Measurements from ENCODE around the gene ENO4.

The ENO4 gene

DNA sequence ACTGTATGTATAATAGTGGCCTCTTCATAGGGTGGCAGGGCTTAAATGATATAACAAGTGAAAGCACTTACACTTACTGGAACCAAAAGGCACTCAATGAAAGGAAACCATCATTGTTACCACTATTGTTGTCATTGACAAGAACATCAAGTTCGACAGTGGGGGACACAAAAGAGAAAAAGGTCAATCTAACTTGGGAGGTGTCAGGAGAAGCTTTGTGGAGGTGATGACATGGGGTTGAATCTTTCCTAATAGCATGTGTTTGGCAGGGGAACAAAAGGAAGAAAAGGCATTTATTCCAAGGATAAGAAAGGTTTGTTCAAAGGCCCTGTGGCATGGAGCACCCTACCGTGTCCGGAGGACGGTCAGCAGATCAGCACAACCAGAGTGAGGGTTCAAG is 18.2 kb upstream of the ENO4 start:
- no peak overlapping the region for H2BK5ac ChIP-seq (ENCODE audit: low read depth, low read length, poor library complexity)
- H2BK12ac ChIP-seq (ENCODE audit: low read length), result no peak overlapping the region
- H3K36me3 ChIP-seq (ENCODE audit: control insufficient read depth in 1 of 2, insufficient read depth in 2 of 2, low read length in 2 of 2), result no peaks in the 10 kb centered on the region
- no peak overlapping the region for H3K4me3 ChIP-seq (ENCODE audit: low read depth, low read length)
- H3K27me3 ChIP-seq (ENCODE audit: insufficient read depth, low read length), result no peaks in the 10 kb centered on the region
- H3K79me2 ChIP-seq (ENCODE audit: control insufficient read depth, insufficient read depth, low read length, poor library complexity), result no peaks in the 10 kb centered on the region
- no peak overlapping the region for H3K18ac ChIP-seq (ENCODE audit: low read length)
- no peak overlapping the region for H3K14ac ChIP-seq (ENCODE audit: low read length)
- no peaks in the 10 kb centered on the region for H3K79me1 ChIP-seq (ENCODE audit: low read length)
- H2BK120ac ChIP-seq (ENCODE audit: insufficient read depth, low read length, poor library complexity), result no peak overlapping the region
- no peak for DNase-seq
- no peak overlapping the region for H2AFZ ChIP-seq (ENCODE audit: insufficient read depth, low read length, poor library complexity)
- H3K4me2 ChIP-seq (ENCODE audit: low read length), result no peak overlapping the region
- H4K91ac ChIP-seq (ENCODE audit: low read depth, low read length), result no peak overlapping the region
- peaks cover 0 to 2% of the 10 kb centered on the region in 2 experiments for H3K4me1 ChIP-seq (ENCODE audit: control insufficient read depth in 1 of 2, insufficient read depth in 2 of 2, low read length in 2 of 2)
- H2AK5ac ChIP-seq (ENCODE audit: low read length), result no peak overlapping the region
- no peak overlapping the region for H3K4ac ChIP-seq (ENCODE audit: low read depth, low read length)
- H3K9me3 ChIP-seq (ENCODE audit: insufficient read depth, low read depth, low read length), result no peaks in the 10 kb centered on the region
- H4K12ac ChIP-seq (ENCODE audit: low read depth, low read length), result no peak overlapping the region
- no peak overlapping the region for H3K27ac ChIP-seq (ENCODE audit: low read depth, low read length)
- no CpG with 5 or more reads among the region's 4 CpGs for WGBS (ENCODE audit: extremely low coverage, insufficient coverage, insufficient read length)
- H3K23ac ChIP-seq (ENCODE audit: low read length), result no peak overlapping the region
- H4K8ac ChIP-seq (ENCODE audit: low read depth, low read length), result no peak overlapping the region
- H3K9ac ChIP-seq (ENCODE audit: low read length), result no peak overlapping the region

DNA sequence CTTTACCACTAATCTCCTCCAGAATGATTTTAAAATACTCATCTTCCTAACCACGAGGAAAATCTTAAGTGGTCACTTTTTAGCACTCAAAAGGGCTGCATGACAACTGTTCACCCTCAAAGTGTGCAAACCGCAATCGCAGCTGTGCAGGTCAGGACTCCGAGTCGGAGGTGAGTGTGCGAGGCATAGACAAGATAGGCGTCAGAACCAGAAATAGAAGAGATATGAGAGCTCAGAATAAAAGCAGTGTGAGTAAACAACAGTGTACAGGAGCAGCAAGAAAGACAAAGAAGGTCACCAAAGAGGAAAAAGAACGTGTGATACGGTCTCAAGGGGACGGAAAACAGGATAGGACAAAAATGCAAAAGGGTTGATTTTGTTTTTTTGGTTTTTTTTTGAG is 17.5 kb upstream of the ENO4 start:
- Histone ChIP-seq H3K79me1 (ENCODE audit: low read length) (no peaks in the 10 kb centered on the region), H2AFZ (ENCODE audit: insufficient read depth, low read length, poor library complexity) (no peak overlapping the region), H4K8ac (ENCODE audit: low read depth, low read length) (no peak overlapping the region), H3K4me3 (ENCODE audit: low read depth, low read length) (no peak overlapping the region), H2BK12ac (ENCODE audit: low read length) (no peak overlapping the region), H3K18ac (ENCODE audit: low read length) (no peak overlapping the region), H3K4me2 (ENCODE audit: low read length) (no peak overlapping the region), H3K9ac (ENCODE audit: low read length) (no peak overlapping the region), H3K79me2 (ENCODE audit: control insufficient read depth, insufficient read depth, low read length, poor library complexity) (no peaks in the 10 kb centered on the region), H3K14ac (ENCODE audit: low read length) (no peak overlapping the region), H3K27me3 (ENCODE audit: insufficient read depth, low read length) (no peaks in the 10 kb centered on the region), H4K12ac (ENCODE audit: low read depth, low read length) (no peak overlapping the region), H3K4ac (ENCODE audit: low read depth, low read length) (no peak overlapping the region), H3K36me3 (ENCODE audit: control insufficient read depth in 1 of 2, insufficient read depth in 2 of 2, low read length in 2 of 2) (no peaks in the 10 kb centered on the region), H3K4me1 (ENCODE audit: control insufficient read depth in 1 of 2, insufficient read depth in 2 of 2, low read length in 2 of 2) (peaks cover 0 to 2% of the 10 kb centered on the region in 2 experiments), H2AK5ac (ENCODE audit: low read length) (no peak overlapping the region), H3K23ac (ENCODE audit: low read length) (no peak overlapping the region), H3K9me3 (ENCODE audit: insufficient read depth, low read depth, low read length) (no peaks in the 10 kb centered on the region), H2BK120ac (ENCODE audit: insufficient read depth, low read length, poor library complexity) (no peak overlapping the region), H3K27ac (ENCODE audit: low read depth, low read length) (no peak overlapping the region), H2BK5ac (ENCODE audit: low read depth, low read length, poor library complexity) (no peak overlapping the region), H4K91ac (ENCODE audit: low read depth, low read length) (no peak overlapping the region)
- no CpG with 5 or more reads among the region's 10 CpGs for WGBS (ENCODE audit: extremely low coverage, insufficient coverage, insufficient read length)
- no peak for DNase-seq

DNA sequence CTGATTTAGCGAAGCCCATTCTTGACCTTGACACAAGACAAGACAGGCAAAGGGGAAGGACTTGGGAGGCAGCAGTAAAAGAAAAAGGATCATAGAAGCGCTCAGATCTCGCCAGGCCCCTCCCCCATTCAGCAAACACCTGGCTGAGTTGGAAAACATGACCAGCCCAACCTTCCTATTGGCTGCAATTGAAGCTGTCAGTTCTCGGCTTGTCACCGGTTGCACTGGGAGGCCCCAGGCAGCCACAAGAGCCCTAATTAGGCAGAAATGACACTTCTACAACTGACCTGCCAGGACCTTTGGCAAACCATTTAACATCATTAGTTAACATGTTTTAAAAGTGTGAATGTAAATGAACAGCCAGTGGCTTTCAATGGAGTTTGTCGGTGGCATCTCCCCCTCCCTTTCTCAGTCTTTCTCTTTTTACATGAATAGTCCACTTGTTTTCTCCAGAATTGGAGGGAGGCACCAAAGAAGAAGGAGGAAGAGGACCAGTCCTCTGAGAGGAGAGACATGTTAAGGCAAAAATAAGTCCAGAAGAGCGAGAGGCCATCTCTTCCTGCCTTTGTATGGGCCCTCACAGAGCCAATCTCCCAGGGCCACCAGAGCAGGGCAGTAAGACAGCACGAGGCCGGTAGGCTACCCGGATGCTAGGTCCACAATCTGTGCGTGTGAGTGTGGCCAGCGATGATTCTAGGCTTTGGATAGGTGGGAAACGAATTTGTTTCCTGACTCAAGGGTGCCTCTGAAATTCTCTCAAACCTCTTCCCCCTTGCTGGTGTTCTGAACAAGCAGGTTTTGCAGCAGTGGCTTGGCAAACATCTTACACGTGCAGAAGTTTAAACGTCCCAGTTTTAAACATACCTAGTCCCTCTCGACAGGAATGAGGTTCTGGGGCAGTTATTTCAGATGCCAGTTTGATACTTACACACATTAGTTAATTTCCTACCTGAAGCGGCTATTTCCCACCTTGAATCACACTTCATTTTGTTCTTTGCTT is 15.0 kb upstream of the ENO4 start:
- DNase-seq, result no peak
- Histone ChIP-seq H3K79me2 (ENCODE audit: control insufficient read depth, insufficient read depth, low read length, poor library complexity) (no peaks in the 10 kb centered on the region), H3K9ac (ENCODE audit: low read length) (no peak overlapping the region), H2BK5ac (ENCODE audit: low read depth, low read length, poor library complexity) (no peak overlapping the region), H4K12ac (ENCODE audit: low read depth, low read length) (no peak overlapping the region), H3K36me3 (ENCODE audit: control insufficient read depth in 1 of 2, insufficient read depth in 2 of 2, low read length in 2 of 2) (no peaks in the 10 kb centered on the region), H3K14ac (ENCODE audit: low read length) (no peak overlapping the region), H3K4ac (ENCODE audit: low read depth, low read length) (no peak overlapping the region), H2BK12ac (ENCODE audit: low read length) (no peak overlapping the region), H4K8ac (ENCODE audit: low read depth, low read length) (no peak overlapping the region), H3K4me3 (ENCODE audit: low read depth, low read length) (no peak overlapping the region), H3K27me3 (ENCODE audit: insufficient read depth, low read length) (no peaks in the 10 kb centered on the region), H3K4me2 (ENCODE audit: low read length) (no peak overlapping the region), H2AFZ (ENCODE audit: insufficient read depth, low read length, poor library complexity) (no peak overlapping the region), H3K27ac (ENCODE audit: low read depth, low read length) (no peak overlapping the region), H3K4me1 (ENCODE audit: control insufficient read depth in 1 of 2, insufficient read depth in 2 of 2, low read length in 2 of 2) (peaks cover 0 to 2% of the 10 kb centered on the region in 2 experiments), H3K9me3 (ENCODE audit: insufficient read depth, low read depth, low read length) (no peaks in the 10 kb centered on the region), H2BK120ac (ENCODE audit: insufficient read depth, low read length, poor library complexity) (no peak overlapping the region), H3K18ac (ENCODE audit: low read length) (no peak overlapping the region), H3K23ac (ENCODE audit: low read length) (no peak overlapping the region), H4K91ac (ENCODE audit: low read depth, low read length) (no peak overlapping the region), H2AK5ac (ENCODE audit: low read length) (no peak overlapping the region), H3K79me1 (ENCODE audit: low read length) (no peaks in the 10 kb centered on the region)
- no CpG with 5 or more reads among the region's 17 CpGs for WGBS (ENCODE audit: extremely low coverage, insufficient coverage, insufficient read length)

DNA sequence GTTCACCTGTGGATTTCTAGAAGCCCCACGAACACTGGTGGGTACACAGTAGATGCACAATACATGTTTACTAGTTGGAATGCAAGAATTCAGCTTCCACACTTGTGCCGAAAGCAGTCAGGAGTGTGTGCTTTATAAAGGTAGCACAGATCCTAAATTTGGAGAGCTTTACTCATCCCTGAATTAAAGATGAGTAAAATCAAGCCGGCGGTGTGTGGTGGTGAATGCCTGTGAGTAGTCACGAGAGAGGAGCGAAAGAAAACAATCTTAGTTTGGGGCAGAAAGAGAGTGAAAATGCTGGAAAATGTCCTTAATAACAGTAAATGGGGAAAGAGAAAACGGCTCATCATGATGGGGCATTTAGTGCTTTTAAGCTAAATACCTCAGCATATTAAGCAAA is 13.6 kb upstream of the ENO4 start:
- H3K4ac ChIP-seq (ENCODE audit: low read depth, low read length), result no peak overlapping the region
- WGBS (ENCODE audit: extremely low coverage, insufficient coverage, insufficient read length), result no CpG with 5 or more reads among the region's 7 CpGs

More for the DNA sequence above, 13.6 kb upstream of the ENO4 start:
- Histone ChIP-seq H2AFZ (ENCODE audit: insufficient read depth, low read length, poor library complexity) (no peak overlapping the region), H3K4me1 (ENCODE audit: control insufficient read depth in 1 of 2, insufficient read depth in 2 of 2, low read length in 2 of 2) (peaks cover 0 to 2% of the 10 kb centered on the region in 2 experiments), H3K18ac (ENCODE audit: low read length) (no peak overlapping the region), H3K79me1 (ENCODE audit: low read length) (no peaks in the 10 kb centered on the region), H3K14ac (ENCODE audit: low read length) (no peak overlapping the region), H3K27ac (ENCODE audit: low read depth, low read length) (no peak overlapping the region), H3K4me3 (ENCODE audit: low read depth, low read length) (no peak overlapping the region), H2AK5ac (ENCODE audit: low read length) (no peak overlapping the region), H3K9ac (ENCODE audit: low read length) (no peak overlapping the region), H3K4me2 (ENCODE audit: low read length) (no peak overlapping the region), H3K36me3 (ENCODE audit: control insufficient read depth in 1 of 2, insufficient read depth in 2 of 2, low read length in 2 of 2) (no peaks in the 10 kb centered on the region), H3K79me2 (ENCODE audit: control insufficient read depth, insufficient read depth, low read length, poor library complexity) (no peaks in the 10 kb centered on the region), H2BK12ac (ENCODE audit: low read length) (no peak overlapping the region), H4K8ac (ENCODE audit: low read depth, low read length) (no peak overlapping the region), H3K23ac (ENCODE audit: low read length) (no peak overlapping the region), H3K9me3 (ENCODE audit: insufficient read depth, low read depth, low read length) (no peaks in the 10 kb centered on the region), H2BK120ac (ENCODE audit: insufficient read depth, low read length, poor library complexity) (no peak overlapping the region), H2BK5ac (ENCODE audit: low read depth, low read length, poor library complexity) (no peak overlapping the region), H4K12ac (ENCODE audit: low read depth, low read length) (no peak overlapping the region), H4K91ac (ENCODE audit: low read depth, low read length) (no peak overlapping the region), H3K27me3 (ENCODE audit: insufficient read depth, low read length) (no peaks in the 10 kb centered on the region)
- no peak for DNase-seq

Data from trophoblast cell (in vitro differentiated cells and primary cell).